GM23338 (cell line): ENCODE data around the gene EP300. TPM values are rescaled to one million over a fixed set of nuclear protein-coding genes. Genes with fewer than 3 reads are reported as not detected.

Experiments
- ATAC-seq: fragments of 200-7000 bp; cut with Tn5 transposase; 3 replicates; pipeline ENCODE4 v1.9.1; 2020
- DNase-seq: peaks from one replicate; pipeline ENCODE4 v3.0.0-alpha.2; 2015; ENCODE audit warnings: low spot score
- H2AFZ ChIP-seq: fragments of 200-600 bp; sonication (generic); 2 replicates; pipeline ENCODE4 v1.8.0; 2016; ENCODE audit warnings: antibody characterized with exemption, mild to moderate bottlenecking, moderate library complexity
- H3F3A ChIP-seq: fragments of 200-600 bp; sonication (generic); replicated peaks from 2 replicates; pipeline ENCODE4 v1.8.0; 2017; ENCODE audit warnings: antibody characterized with exemption, mixed run types, low read depth
- H3K27ac ChIP-seq: fragments of 200-600 bp; sonication (generic); 2 replicates; pipeline ENCODE4 v1.6.1; 2016; ENCODE audit warnings: low read depth
- H3K27me3 ChIP-seq: fragments of 200-600 bp; sonication (generic); 2 replicates; pipeline ENCODE4 v1.8.0; 2016; ENCODE audit warnings: mild to moderate bottlenecking, mixed run types, moderate library complexity; ENCODE audit not compliant: insufficient read depth
- H3K36me3 ChIP-seq: fragments of 200-600 bp; sonication (generic); 2 replicates; pipeline ENCODE4 v1.8.0; 2016; ENCODE audit warnings: mild to moderate bottlenecking; ENCODE audit not compliant: insufficient read depth
- H3K4me1 ChIP-seq: fragments of 200-600 bp; sonication (generic); 2 replicates; pipeline ENCODE4 v1.8.0; 2016; ENCODE audit warnings: mild to moderate bottlenecking, moderate library complexity; ENCODE audit not compliant: insufficient read depth
- H3K4me2 ChIP-seq: fragments of 200-600 bp; sonication (generic); 2 replicates; pipeline ENCODE4 v1.7.1; 2017; ENCODE audit warnings: mixed run types
- H3K4me3 ChIP-seq: fragments of 200-600 bp; sonication (generic); 2 replicates; pipeline ENCODE4 v1.6.1; 2016; ENCODE audit warnings: mixed run types
- H3K79me2 ChIP-seq: fragments of 200-600 bp; sonication (generic); replicated peaks from 2 replicates; pipeline ENCODE4 v1.8.0; 2017; ENCODE audit warnings: mild to moderate bottlenecking; ENCODE audit not compliant: insufficient read depth
- H3K9me2 ChIP-seq: fragments of 200-600 bp; sonication (generic); 2 replicates; pipeline ENCODE4 v1.8.0; 2017; ENCODE audit not compliant: insufficient read depth
- H4K20me1 ChIP-seq: fragments of 200-600 bp; sonication (generic); replicated peaks from 2 replicates; pipeline ENCODE4 v1.8.0; 2017; ENCODE audit warnings: mild to moderate bottlenecking; ENCODE audit not compliant: insufficient read depth
- H3K27ac Mint-ChIP-seq: 2 replicates; pipeline ENCODE4 v1.8.0; 2020; ENCODE audit warnings: inconsistent platforms, mild to moderate bottlenecking, moderate library complexity, mixed read lengths
- H3K27me3 Mint-ChIP-seq: 3 replicates; pipeline ENCODE4 v1.8.0; 2022; ENCODE audit warnings: low read depth, mild to moderate bottlenecking, moderate library complexity, mixed read lengths, inconsistent platforms; ENCODE audit not compliant: insufficient read depth, poor library complexity
- H3K36me3 Mint-ChIP-seq: 3 replicates; pipeline ENCODE4 v1.8.0; 2021; ENCODE audit warnings: low read depth, mild to moderate bottlenecking, inconsistent platforms, moderate library complexity, mixed read lengths
- H3K4me1 Mint-ChIP-seq: 3 replicates; pipeline ENCODE4 v1.8.0; 2020; ENCODE audit warnings: mild to moderate bottlenecking, inconsistent platforms, mixed read lengths
- H3K4me3 Mint-ChIP-seq: 3 replicates; pipeline ENCODE4 v1.8.0; 2021; ENCODE audit warnings: moderate library complexity, mild to moderate bottlenecking, inconsistent platforms, mixed read lengths
- H3K9me3 Mint-ChIP-seq: 3 replicates; pipeline ENCODE4 v1.8.0; 2020; ENCODE audit warnings: moderate library complexity, mild to moderate bottlenecking, inconsistent platforms, mixed read lengths
- EZH2phosphoT487 ChIP-seq: fragments of 200-600 bp; sonication (generic); IDR thresholded peaks from one replicate; pipeline ENCODE4 v1.8.1; 2018; ENCODE audit warnings: antibody characterized with exemption; ENCODE audit not compliant: unreplicated experiment
- polyA plus RNA-seq: library from polyadenylated mRNA; unstranded; fragments of >200 nt; fragmentation: Nextera tagmentation; extraction: Ambion mirVana; gene quantifications from 2 replicates; pipeline ENCODE4 v1.2.1, GENCODE V29; 2016
- total RNA-seq: library from RNA; depleted of rRNA; stranded (reverse); fragments of >200 nt; shearing (Covaris generic); gene quantifications from 2 replicates; pipeline ENCODE4 v1.2.3, GENCODE V29; 2014
- TF ChIP-seq, protein P1 (sequence below): fragments of 250-450 bp; sonication (Bioruptor Pico); IDR thresholded peaks from 2 replicates; pipeline ENCODE4 v1.5.0; 2020; ENCODE audit warnings: mild to moderate bottlenecking, moderate library complexity
- TF ChIP-seq, protein P2 (sequence below): IDR thresholded peaks from one replicate; pipeline ENCODE4 v1.6.1; 2018; ENCODE audit warnings: antibody characterized with exemption; ENCODE audit not compliant: unreplicated experiment

EP300 gene
- total and polyA plus RNA-seq, 2 experiments from 2014 or later = 40.7 to 129 TPM

DNA sequence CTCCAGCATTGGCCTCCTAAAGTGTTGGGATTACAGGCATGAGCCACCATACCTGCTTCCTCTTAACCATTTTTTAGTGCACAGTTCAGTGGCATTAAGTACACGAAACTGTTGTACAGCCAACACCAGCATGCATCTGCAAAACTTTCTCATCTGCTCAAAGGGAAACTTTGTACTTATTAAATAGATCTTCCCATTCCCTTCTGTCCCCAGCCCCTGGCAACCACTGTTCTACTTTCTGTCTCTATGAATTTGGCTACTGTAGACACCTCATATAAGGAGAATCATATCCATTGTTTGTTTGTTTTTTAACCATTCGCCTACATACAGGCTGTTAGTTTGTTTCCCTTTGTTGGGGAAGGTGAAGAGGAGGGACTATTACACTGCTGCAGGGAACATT is 6.5 kb upstream of the EP300 start:
- Histone ChIP-seq H4K20me1 (no peaks in the 10 kb centered on the region), H2AFZ (no peak overlapping the region), H3K36me3 (no peaks in the 10 kb centered on the region), H3K4me3 (no peak overlapping the region), H3K27me3 (no peaks in the 10 kb centered on the region), H3F3A (0 out of 2 replicates have a peak, but pooled peaks cover 3% of the 10 kb centered on the region), H3K9me2 (no peaks in the 10 kb centered on the region), H3K4me2 (no peak overlapping the region), H3K4me1 (no peaks in the 10 kb centered on the region), H3K79me2 (no peaks in the 10 kb centered on the region), H3K27ac (no peak overlapping the region)
- Mint-ChIP-seq H3K4me1 (peaks cover 3% of the 10 kb centered on the region), H3K36me3 (no peaks in the 10 kb centered on the region), H3K27ac (no peak overlapping the region), H3K27me3 (peaks cover 6% of the 10 kb centered on the region), H3K9me3 (no peaks in the 10 kb centered on the region), H3K4me3 (no peak overlapping the region)
- TF ChIP-seq, protein P1, sequence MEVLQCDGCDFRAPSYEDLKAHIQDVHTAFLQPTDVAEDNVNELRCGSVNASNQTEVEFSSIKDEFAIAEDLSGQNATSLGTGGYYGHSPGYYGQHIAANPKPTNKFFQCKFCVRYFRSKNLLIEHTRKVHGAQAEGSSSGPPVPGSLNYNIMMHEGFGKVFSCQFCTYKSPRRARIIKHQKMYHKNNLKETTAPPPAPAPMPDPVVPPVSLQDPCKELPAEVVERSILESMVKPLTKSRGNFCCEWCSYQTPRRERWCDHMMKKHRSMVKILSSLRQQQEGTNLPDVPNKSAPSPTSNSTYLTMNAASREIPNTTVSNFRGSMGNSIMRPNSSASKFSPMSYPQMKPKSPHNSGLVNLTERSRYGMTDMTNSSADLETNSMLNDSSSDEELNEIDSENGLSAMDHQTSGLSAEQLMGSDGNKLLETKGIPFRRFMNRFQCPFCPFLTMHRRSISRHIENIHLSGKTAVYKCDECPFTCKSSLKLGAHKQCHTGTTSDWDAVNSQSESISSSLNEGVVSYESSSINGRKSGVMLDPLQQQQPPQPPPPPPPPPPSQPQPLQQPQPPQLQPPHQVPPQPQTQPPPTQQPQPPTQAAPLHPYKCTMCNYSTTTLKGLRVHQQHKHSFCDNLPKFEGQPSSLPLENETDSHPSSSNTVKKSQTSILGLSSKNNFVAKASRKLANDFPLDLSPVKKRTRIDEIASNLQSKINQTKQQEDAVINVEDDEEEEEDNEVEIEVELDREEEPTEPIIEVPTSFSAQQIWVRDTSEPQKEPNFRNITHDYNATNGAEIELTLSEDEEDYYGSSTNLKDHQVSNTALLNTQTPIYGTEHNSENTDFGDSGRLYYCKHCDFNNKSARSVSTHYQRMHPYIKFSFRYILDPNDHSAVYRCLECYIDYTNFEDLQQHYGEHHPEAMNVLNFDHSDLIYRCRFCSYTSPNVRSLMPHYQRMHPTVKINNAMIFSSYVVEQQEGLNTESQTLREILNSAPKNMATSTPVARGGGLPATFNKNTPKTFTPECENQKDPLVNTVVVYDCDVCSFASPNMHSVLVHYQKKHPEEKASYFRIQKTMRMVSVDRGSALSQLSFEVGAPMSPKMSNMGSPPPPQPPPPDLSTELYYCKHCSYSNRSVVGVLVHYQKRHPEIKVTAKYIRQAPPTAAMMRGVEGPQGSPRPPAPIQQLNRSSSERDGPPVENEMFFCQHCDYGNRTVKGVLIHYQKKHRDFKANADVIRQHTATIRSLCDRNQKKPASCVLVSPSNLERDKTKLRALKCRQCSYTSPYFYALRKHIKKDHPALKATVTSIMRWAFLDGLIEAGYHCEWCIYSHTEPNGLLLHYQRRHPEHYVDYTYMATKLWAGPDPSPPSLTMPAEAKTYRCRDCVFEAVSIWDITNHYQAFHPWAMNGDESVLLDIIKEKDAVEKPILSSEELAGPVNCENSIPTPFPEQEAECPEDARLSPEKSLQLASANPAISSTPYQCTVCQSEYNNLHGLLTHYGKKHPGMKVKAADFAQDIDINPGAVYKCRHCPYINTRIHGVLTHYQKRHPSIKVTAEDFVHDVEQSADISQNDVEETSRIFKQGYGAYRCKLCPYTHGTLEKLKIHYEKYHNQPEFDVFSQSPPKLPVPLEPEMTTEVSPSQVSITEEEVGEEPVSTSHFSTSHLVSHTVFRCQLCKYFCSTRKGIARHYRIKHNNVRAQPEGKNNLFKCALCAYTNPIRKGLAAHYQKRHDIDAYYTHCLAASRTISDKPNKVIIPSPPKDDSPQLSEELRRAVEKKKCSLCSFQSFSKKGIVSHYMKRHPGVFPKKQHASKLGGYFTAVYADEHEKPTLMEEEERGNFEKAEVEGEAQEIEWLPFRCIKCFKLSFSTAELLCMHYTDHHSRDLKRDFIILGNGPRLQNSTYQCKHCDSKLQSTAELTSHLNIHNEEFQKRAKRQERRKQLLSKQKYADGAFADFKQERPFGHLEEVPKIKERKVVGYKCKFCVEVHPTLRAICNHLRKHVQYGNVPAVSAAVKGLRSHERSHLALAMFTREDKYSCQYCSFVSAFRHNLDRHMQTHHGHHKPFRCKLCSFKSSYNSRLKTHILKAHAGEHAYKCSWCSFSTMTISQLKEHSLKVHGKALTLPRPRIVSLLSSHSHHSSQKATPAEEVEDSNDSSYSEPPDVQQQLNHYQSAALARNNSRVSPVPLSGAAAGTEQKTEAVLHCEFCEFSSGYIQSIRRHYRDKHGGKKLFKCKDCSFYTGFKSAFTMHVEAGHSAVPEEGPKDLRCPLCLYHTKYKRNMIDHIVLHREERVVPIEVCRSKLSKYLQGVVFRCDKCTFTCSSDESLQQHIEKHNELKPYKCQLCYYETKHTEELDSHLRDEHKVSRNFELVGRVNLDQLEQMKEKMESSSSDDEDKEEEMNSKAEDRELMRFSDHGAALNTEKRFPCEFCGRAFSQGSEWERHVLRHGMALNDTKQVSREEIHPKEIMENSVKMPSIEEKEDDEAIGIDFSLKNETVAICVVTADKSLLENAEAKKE (CRISPR knock-in tag) = no peak
- no peak for TF ChIP-seq EZH2phosphoT487
- TF ChIP-seq, protein P2, sequence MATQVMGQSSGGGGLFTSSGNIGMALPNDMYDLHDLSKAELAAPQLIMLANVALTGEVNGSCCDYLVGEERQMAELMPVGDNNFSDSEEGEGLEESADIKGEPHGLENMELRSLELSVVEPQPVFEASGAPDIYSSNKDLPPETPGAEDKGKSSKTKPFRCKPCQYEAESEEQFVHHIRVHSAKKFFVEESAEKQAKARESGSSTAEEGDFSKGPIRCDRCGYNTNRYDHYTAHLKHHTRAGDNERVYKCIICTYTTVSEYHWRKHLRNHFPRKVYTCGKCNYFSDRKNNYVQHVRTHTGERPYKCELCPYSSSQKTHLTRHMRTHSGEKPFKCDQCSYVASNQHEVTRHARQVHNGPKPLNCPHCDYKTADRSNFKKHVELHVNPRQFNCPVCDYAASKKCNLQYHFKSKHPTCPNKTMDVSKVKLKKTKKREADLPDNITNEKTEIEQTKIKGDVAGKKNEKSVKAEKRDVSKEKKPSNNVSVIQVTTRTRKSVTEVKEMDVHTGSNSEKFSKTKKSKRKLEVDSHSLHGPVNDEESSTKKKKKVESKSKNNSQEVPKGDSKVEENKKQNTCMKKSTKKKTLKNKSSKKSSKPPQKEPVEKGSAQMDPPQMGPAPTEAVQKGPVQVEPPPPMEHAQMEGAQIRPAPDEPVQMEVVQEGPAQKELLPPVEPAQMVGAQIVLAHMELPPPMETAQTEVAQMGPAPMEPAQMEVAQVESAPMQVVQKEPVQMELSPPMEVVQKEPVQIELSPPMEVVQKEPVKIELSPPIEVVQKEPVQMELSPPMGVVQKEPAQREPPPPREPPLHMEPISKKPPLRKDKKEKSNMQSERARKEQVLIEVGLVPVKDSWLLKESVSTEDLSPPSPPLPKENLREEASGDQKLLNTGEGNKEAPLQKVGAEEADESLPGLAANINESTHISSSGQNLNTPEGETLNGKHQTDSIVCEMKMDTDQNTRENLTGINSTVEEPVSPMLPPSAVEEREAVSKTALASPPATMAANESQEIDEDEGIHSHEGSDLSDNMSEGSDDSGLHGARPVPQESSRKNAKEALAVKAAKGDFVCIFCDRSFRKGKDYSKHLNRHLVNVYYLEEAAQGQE = no peak
- ATAC-seq (no peak), DNase-seq (no peak)
